NB4 (cell line): ENCODE results near the gene ST6GALNAC2.

Experiments
- DNase-seq: peaks from one replicate; pipeline ENCODE4 v3.0.0; 2010; ENCODE audit warnings: low read depth
- H3K4me3 ChIP-seq: one replicate; pipeline ENCODE4 v1.5.1; 2011; ENCODE audit warnings: mild to moderate bottlenecking, low read depth, low read length, moderate library complexity
- MYC ChIP-seq: IDR thresholded peaks from 2 replicates; pipeline ENCODE4 v1.6.1; 2011; ENCODE audit warnings: low read depth, low read length
- POLR2A ChIP-seq: IDR thresholded peaks from 2 replicates; pipeline ENCODE4 v1.6.1; 2011; ENCODE audit warnings: mild to moderate bottlenecking; ENCODE audit not compliant: insufficient read length; ENCODE audit errors: extremely low read depth
- TF ChIP-seq, protein P1 (sequence below): IDR thresholded peaks from one replicate; pipeline ENCODE4 v1.5.1; 2012; ENCODE audit warnings: low read depth, low read length
- TF ChIP-seq, protein P2 (sequence below): IDR thresholded peaks from 2 replicates; pipeline ENCODE4 v1.6.1; 2011; ENCODE audit warnings: low read depth, low read length

Gene ST6GALNAC2

DNA sequence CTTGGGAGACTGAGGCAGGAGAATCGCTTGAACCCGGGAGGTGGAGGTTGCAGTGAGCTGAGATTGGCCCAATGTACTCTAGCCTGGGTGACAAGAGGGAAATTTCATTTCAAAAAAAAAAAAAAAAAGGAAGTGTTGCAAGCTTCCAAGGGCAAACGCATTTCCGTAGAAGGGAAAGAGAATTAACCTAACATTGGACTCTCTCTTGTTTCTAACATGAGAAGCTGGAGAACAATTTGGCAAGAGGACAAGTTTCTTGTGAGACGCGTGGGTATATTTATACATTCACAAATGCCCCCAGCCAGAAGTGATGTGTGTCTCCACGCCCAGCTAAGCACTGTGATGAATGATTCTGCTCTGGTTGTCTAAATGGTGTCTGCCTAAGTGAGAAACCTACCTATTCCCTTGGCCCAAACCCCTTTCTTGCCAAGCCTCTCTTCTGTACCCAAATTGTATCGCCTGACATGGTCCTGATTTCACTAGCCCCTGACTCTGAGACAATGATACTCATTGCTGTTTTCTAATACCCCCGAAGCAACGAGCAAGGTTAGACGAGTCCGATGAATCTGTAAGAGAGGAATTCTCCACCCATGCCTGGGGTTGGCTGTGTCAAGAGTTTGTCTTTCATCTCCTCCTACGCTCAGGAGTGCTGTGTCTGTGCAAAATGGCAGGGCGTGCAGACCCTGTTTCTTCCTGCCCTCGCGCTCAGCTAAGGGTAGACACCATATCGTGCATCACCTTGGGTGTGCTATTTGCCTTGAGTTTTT lies 14.2 kb upstream of the ST6GALNAC2 start:
- no peak overlapping the region for H3K4me3 ChIP-seq
- peak; percentile 73 for DNase-seq
- TF ChIP-seq, protein P1, sequence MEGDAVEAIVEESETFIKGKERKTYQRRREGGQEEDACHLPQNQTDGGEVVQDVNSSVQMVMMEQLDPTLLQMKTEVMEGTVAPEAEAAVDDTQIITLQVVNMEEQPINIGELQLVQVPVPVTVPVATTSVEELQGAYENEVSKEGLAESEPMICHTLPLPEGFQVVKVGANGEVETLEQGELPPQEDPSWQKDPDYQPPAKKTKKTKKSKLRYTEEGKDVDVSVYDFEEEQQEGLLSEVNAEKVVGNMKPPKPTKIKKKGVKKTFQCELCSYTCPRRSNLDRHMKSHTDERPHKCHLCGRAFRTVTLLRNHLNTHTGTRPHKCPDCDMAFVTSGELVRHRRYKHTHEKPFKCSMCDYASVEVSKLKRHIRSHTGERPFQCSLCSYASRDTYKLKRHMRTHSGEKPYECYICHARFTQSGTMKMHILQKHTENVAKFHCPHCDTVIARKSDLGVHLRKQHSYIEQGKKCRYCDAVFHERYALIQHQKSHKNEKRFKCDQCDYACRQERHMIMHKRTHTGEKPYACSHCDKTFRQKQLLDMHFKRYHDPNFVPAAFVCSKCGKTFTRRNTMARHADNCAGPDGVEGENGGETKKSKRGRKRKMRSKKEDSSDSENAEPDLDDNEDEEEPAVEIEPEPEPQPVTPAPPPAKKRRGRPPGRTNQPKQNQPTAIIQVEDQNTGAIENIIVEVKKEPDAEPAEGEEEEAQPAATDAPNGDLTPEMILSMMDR = no peak
- no peak for TF ChIP-seq MYC
- TF ChIP-seq, protein P2, sequence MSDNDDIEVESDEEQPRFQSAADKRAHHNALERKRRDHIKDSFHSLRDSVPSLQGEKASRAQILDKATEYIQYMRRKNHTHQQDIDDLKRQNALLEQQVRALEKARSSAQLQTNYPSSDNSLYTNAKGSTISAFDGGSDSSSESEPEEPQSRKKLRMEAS = no peak
- no peak for TF ChIP-seq POLR2A

DNA sequence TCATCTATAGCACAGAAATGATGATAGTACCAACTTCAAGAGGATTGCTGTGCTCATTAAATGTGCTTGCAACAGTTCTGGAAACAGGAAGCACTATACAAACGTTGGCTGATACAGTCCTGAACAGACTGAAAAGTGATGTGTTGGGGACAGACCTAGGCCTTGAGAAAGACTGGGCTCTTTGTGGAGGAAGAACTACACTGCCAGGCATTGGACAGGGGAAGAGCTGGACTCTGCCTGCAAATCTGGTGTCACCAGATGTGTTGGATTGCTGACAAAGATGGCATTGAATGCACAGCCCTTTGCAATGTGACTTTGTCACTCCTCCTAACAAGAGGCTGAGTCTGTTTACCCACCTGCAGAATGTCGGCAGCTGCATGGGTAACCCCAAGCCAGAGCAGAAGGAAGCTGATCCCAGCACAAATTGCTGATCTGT lies 12.4 kb upstream of the ST6GALNAC2 start:
- TF ChIP-seq, protein P1 = no peak
- TF ChIP-seq POLR2A (no peak), MYC (no peak)
- TF ChIP-seq, protein P2 = no peak
- H3K4me3 ChIP-seq = no peak overlapping the region
- DNase-seq = peak; percentile 78

DNA sequence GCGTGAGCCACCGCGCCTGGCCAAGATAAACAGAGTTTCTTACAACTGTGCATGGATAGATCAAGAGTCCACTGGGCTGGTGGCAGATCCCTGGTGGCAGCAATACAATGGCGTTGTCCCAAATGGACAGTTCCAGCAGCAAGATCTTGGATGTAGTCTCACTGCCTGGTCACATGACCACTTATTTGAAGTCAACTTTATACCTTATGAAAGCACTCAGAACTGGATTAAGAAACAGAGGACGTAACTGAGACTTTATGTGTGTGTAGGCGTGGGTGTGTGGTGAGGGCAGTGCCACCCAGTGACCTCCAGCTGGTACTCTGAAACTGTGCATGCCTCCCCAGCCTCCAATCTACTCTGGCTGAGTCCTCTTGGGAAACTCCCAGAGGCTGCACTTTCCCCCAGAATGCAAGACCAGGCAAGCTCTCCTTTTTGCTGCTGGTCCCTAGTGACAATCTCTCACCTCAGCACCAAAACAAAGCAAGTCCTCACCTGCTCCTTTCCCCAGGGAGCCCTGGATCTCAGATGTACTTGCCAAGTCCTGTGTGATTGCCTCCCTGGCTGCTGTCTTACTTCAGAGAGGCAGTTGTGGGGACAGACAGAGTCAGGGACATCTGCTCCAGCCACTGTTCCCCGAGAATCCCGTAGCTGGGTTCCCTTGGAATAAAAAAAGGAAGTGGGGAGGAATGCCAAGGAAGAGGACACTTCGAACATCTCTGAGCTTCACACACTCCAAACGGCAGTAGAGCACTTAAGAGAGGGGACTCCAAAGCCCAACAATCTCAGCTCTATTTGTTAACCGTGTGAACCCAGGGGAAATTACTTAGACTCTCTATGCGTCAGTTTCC lies 11.7 kb upstream of the ST6GALNAC2 start:
- TF ChIP-seq MYC (no peak), POLR2A (no peak)
- TF ChIP-seq, protein P1 = no peak
- TF ChIP-seq, protein P2 = no peak
- no peak overlapping the region for H3K4me3 ChIP-seq
- peak; percentile 40 for DNase-seq

GRCh38 chr17:76594690-76595089 lies 9.0 kb upstream of the ST6GALNAC2 start:
- no peak for DNase-seq
- no peak for TF ChIP-seq MYC
- TF ChIP-seq, protein P2 = no peak
- no peak for TF ChIP-seq POLR2A
- TF ChIP-seq, protein P1 = no peak
- H3K4me3 ChIP-seq = no peak overlapping the region

DNA sequence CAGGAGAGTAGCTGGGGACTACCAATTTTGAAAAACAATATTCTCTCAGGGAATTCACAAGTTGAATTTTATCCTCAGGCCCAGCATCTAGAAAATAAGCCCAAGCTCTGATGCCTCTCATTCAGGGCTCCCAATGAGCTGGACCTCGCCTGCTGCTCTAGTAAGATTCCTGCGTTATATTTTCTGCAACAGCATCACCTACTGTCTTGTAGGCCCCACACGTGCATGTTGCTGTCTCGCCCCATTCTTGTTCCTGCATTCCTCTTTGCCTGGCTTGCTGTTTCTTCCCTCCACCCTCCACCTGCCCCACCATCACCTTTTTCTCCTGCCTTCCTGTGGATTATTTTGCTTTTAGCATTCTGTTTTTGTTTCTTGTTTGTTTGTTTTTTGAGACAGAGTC lies 8.3 kb upstream of the ST6GALNAC2 start:
- DNase-seq = no peak
- H3K4me3 ChIP-seq = no peak overlapping the region
- TF ChIP-seq MYC = no peak

DNA sequence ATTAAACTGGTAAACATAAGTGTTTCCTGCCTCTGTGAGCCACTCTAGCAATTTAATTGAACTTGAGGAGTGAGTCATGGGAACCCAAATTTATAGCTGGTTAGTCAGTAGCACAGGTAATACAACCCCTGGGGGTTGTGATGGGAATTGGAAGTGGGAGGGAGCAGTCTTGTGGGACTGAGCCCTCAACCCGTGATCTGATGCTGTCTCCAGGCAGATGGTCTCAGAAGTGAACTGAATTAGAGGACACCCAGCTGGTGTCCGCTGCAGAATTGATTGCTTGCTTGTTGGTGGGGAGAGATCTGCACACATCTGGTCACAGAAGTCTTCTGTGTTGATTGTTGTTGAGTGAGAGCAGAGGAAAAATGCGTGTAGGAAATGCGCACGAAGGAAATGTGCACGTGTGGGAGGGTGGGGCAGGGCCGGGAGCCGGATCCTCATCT lies 7.7 kb upstream of the ST6GALNAC2 start:
- no peak for TF ChIP-seq MYC
- DNase-seq = no peak

GRCh38 chr17:76588182-76588581 lies 2.5 kb upstream of the ST6GALNAC2 start:
- TF ChIP-seq MYC (no peak), POLR2A (no peak)
- TF ChIP-seq, protein P2 = no peak
- TF ChIP-seq, protein P1 = no peak
- H3K4me3 ChIP-seq = no peak overlapping the region
- DNase-seq = no peak

More for the DNA sequence above, 7.7 kb upstream of the ST6GALNAC2 start:
- no peak overlapping the region for H3K4me3 ChIP-seq
